PC-3 (cell line): ENCODE data around the gene SLC7A6. TPM values are rescaled to one million over a fixed set of nuclear protein-coding genes. Genes with fewer than 3 reads are reported as not detected.

ENCODE experiments used
- ATAC-seq: fragments of 200-7000 bp; cut with Tn5 transposase; 2 replicates; pipeline ENCODE4 v1.9.1; 2020; ENCODE audit warnings: mild to moderate bottlenecking, moderate library complexity
- BruUV-seq: library from RNA; stranded (reverse); fragments of 400-500 nt; replicated peaks from 2 replicates; lab custom pipeline; 2021; lab: Mats Ljungman, UMichigan
- CTCF ChIA-PET: fragments of 300-600 bp; sonication (Branson Sonifier 250); formaldehyde crosslinking; loops from one replicate; lab custom pipeline; 2022; ENCODE audit warnings: antibody characterized with exemption; lab: Charles Lee
- POLR2A ChIA-PET: fragments of 300-600 bp; sonication (Branson Sonifier 250); formaldehyde crosslinking; loops from one replicate; lab custom pipeline; 2022; ENCODE audit warnings: antibody characterized with exemption; ENCODE audit not compliant: unreplicated experiment; lab: Charles Lee
- DNase-seq: peaks from one replicate; pipeline ENCODE4 v3.0.0-alpha.2; 2015
- H2AFZ ChIP-seq: fragments of 300-600 bp; sonication (generic); 2 replicates; pipeline ENCODE4 v1.6.0; 2016; ENCODE audit warnings: antibody characterized with exemption, low read length
- H3F3A ChIP-seq: fragments of 300-600 bp; sonication (generic); one replicate; pipeline ENCODE4 v1.6.0; 2017; ENCODE audit warnings: antibody characterized with exemption, low read length, control low read depth, mild to moderate bottlenecking; ENCODE audit not compliant: unreplicated experiment
- H3K27ac ChIP-seq: fragments of 300-600 bp; sonication (generic); 2 replicates; pipeline ENCODE4 v1.5.1; 2016; ENCODE audit warnings: mild to moderate bottlenecking, low read length
- H3K27me3 ChIP-seq: fragments of 300-600 bp; sonication (generic); 2 replicates; pipeline ENCODE4 v1.6.1; 2016; ENCODE audit warnings: low read length, mixed read lengths
- H3K36me3 ChIP-seq: fragments of 300-600 bp; sonication (generic); 2 replicates; pipeline ENCODE4 v1.6.1; 2016; ENCODE audit warnings: low read depth, mixed run types, low read length, mixed read lengths
- H3K4me1 ChIP-seq: fragments of 300-600 bp; sonication (generic); 2 replicates; pipeline ENCODE4 v1.5.1; 2016; ENCODE audit warnings: low read length; ENCODE audit not compliant: insufficient read depth
- H3K4me2 ChIP-seq: fragments of 300-600 bp; sonication (generic); 2 replicates; pipeline ENCODE4 v1.6.0; 2016; ENCODE audit warnings: low read length
- H3K4me3 ChIP-seq: fragments of 300-600 bp; sonication (generic); 2 replicates; pipeline ENCODE4 v1.5.1; 2016; ENCODE audit warnings: mild to moderate bottlenecking, low read length, mixed read lengths
- H3K79me2 ChIP-seq: fragments of 300-600 bp; sonication (generic); 2 replicates; pipeline ENCODE4 v1.6.1; 2017; ENCODE audit warnings: low read length, mixed read lengths
- H3K9ac ChIP-seq: fragments of 300-600 bp; sonication (generic); 2 replicates; pipeline ENCODE4 v1.6.0; 2016; ENCODE audit warnings: mild to moderate bottlenecking, low read length
- H3K9me2 ChIP-seq: fragments of 300-600 bp; sonication (generic); replicated peaks from 2 replicates; pipeline ENCODE4 v1.6.1; 2016; ENCODE audit warnings: mixed run types, low read length, mixed read lengths
- H3K9me3 ChIP-seq: fragments of 300-600 bp; sonication (generic); 2 replicates; pipeline ENCODE4 v1.6.1; 2016; ENCODE audit warnings: low read length, mixed read lengths
- H4K20me1 ChIP-seq: fragments of 300-600 bp; sonication (generic); 2 replicates; pipeline ENCODE4 v1.6.1; 2016; ENCODE audit warnings: low read length, mixed read lengths
- EZH2 ChIP-seq: fragments of 300-600 bp; sonication (generic); IDR thresholded peaks from one replicate; pipeline ENCODE4 v1.6.1; 2017; ENCODE audit warnings: antibody characterized with exemption, mild to moderate bottlenecking, low read length; ENCODE audit not compliant: unreplicated experiment
- EZH2phosphoT487 ChIP-seq: fragments of 300-600 bp; sonication (generic); IDR thresholded peaks from 2 replicates; pipeline ENCODE4 v1.6.1; 2018; ENCODE audit warnings: mild to moderate bottlenecking, antibody characterized with exemption, low read length, borderline replicate concordance
- intact Hi-C: fragments of 100-400 bp; cut with micrococcal nuclease; formaldehyde crosslinking; loops from 2 replicates; pipeline ENCODE4 v1.9.0; 2023
- total RNA-seq: library from RNA; depleted of rRNA; stranded (reverse); fragments of >200 nt; gene quantifications from 2 replicates; pipeline ENCODE4 v1.2.3, GENCODE V29; 2014
- TF ChIP-seq, protein P1 (sequence below): fragments of 300-600 bp; sonication (generic); conservative IDR thresholded peaks from 2 replicates; pipeline ENCODE4 v1.5.1; 2017; ENCODE audit warnings: antibody characterized with exemption, low read depth, mild to moderate bottlenecking, low read length

SLC7A6 gene
- total RNA-seq, 1 experiment from 2014 or later = 24.7 TPM

DNA sequence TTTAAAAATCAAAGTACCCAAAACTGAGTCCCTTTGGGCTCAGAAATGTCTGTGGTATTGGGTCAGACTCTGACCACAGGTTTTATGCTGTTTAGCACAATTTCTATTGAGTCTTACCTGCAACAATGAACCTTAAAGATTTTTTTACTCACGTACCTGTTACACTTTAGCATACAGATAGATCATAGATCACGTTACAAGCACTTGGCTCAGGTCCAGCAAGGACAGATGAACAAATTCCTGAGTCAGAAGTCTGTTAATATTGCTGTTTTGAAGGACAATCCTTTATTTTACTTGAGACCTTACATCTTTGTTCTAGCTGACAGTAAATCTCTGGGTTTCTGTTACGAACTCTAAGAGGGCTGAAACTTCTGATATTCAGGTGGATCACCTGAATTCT, 33.6 kb downstream of the SLC7A6 start:
- ATAC-seq (peak; percentile 30; the same call in 1 of the 2 replicates), DNase-seq (peak; percentile 59)
- ChIA-PET CTCF (no interaction called here), POLR2A (no interaction called here)
- no peak overlapping the region for H3K9ac ChIP-seq
- BruUV-seq = no TSS peak
- no peaks in the 10 kb centered on the region for H3K79me2 ChIP-seq
- H3K36me3 ChIP-seq = peaks cover 39% of the 10 kb centered on the region
- H3K4me2 ChIP-seq = no peak overlapping the region
- intact Hi-C loops = no loop called here
- no peak overlapping the region for H3K4me3 ChIP-seq
- H3K9me2 ChIP-seq = no peaks in the 10 kb centered on the region
- peaks cover 3% of the 10 kb centered on the region for H3F3A ChIP-seq
- no peaks in the 10 kb centered on the region for H3K27me3 ChIP-seq
- no peaks in the 10 kb centered on the region for H4K20me1 ChIP-seq
- peaks cover 12% of the 10 kb centered on the region for H3K4me1 ChIP-seq
- no peaks in the 10 kb centered on the region for H3K9me3 ChIP-seq
- H2AFZ ChIP-seq = no peak overlapping the region
- TF ChIP-seq EZH2 (no peak), EZH2phosphoT487 (no peak)
- TF ChIP-seq, protein P1, sequence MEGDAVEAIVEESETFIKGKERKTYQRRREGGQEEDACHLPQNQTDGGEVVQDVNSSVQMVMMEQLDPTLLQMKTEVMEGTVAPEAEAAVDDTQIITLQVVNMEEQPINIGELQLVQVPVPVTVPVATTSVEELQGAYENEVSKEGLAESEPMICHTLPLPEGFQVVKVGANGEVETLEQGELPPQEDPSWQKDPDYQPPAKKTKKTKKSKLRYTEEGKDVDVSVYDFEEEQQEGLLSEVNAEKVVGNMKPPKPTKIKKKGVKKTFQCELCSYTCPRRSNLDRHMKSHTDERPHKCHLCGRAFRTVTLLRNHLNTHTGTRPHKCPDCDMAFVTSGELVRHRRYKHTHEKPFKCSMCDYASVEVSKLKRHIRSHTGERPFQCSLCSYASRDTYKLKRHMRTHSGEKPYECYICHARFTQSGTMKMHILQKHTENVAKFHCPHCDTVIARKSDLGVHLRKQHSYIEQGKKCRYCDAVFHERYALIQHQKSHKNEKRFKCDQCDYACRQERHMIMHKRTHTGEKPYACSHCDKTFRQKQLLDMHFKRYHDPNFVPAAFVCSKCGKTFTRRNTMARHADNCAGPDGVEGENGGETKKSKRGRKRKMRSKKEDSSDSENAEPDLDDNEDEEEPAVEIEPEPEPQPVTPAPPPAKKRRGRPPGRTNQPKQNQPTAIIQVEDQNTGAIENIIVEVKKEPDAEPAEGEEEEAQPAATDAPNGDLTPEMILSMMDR = no peak
- H3K27ac ChIP-seq = no peak overlapping the region

DNA sequence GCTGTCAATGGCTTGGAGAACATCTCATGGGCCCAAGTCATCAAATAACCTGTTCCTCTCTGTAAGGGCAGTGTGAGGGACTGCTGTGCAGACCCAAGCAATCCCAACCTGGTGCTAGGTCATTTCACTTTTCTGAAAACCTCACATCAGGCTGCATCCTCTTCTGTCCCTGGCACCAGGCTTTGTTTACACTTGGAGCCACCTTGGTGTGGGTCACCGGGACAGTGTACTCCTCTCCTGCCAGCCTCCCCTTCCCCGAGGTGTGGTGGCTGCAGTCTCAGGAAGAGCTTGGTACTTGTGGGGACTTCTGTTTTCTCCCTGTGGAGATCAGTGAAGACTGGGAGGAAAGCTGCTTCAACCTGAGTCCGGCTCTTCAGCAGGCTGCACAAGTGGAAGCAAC, 34.0 kb downstream of the SLC7A6 start:
- Histone ChIP-seq H3K36me3 (peaks cover 40% of the 10 kb centered on the region), H3K4me1 (peaks cover 12% of the 10 kb centered on the region), H3K9ac (no peak overlapping the region), H3K9me2 (no peaks in the 10 kb centered on the region), H3K79me2 (no peaks in the 10 kb centered on the region), H3F3A (peaks cover 3% of the 10 kb centered on the region), H4K20me1 (no peaks in the 10 kb centered on the region), H3K4me3 (no peak overlapping the region), H3K4me2 (no peak overlapping the region), H3K27me3 (no peaks in the 10 kb centered on the region), H2AFZ (no peak overlapping the region), H3K9me3 (no peaks in the 10 kb centered on the region), H3K27ac (no peak overlapping the region)
- CTCF ChIA-PET = no interaction called here
- intact Hi-C loops = no loop called here
- DNase-seq = no peak
- ATAC-seq = no peak; the same call in none of the 2 replicates
- TF ChIP-seq EZH2phosphoT487 = no peak
- TF ChIP-seq, protein P1 = no peak
- no peak for TF ChIP-seq EZH2
- BruUV-seq = no TSS peak
- POLR2A ChIA-PET = no interaction called here

DNA sequence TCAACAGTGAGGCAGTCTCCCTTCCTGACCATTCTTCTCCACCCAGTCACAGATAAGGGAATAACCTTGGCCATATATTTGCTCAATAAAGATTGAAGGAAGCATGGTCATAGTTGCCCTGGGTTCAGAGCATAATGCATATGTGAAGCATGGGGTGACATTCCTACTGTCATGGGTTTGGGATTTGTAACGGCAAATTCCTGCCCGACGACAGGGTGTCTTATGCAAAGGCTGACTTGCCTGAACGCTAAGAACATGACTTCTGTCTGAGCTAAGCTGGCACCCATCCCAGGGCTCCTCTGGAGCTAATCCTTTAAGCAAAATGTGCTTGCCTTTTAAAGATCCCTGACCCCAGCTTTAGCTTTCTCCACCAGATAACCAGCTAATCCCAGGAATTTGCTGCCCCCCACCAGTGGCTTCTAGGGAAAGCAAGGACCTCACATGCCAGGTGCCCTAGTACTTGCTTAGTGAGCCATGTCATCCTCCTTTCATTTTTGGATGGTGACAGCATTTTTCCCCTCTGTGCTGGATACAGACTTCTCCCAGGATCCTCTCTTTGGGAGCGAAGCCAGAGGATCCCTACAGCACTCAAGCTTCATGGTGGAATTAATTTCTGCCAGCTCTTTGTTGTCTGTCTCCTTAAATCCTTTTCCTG, 34.7 kb downstream of the SLC7A6 start:
- no peak overlapping the region for H3K4me3 ChIP-seq
- H3K9me3 ChIP-seq = no peaks in the 10 kb centered on the region
- H4K20me1 ChIP-seq = no peaks in the 10 kb centered on the region
- no peak overlapping the region for H3K9ac ChIP-seq
- TF ChIP-seq, protein P1 = no peak
- TF ChIP-seq EZH2 (no peak), EZH2phosphoT487 (no peak)
- POLR2A ChIA-PET = no interaction called here
- H2AFZ ChIP-seq = no peak overlapping the region
- peaks cover 3% of the 10 kb centered on the region for H3F3A ChIP-seq
- no peaks in the 10 kb centered on the region for H3K79me2 ChIP-seq
- no TSS peak for BruUV-seq
- intact Hi-C loops = no loop called here
- H3K4me2 ChIP-seq = no peak overlapping the region
- ATAC-seq (no peak), DNase-seq (peak; percentile 43)
- H3K4me1 ChIP-seq = peaks cover 12% of the 10 kb centered on the region
- H3K9me2 ChIP-seq = no peaks in the 10 kb centered on the region
- H3K27me3 ChIP-seq = no peaks in the 10 kb centered on the region
- peaks cover 45% of the 10 kb centered on the region for H3K36me3 ChIP-seq
- no peak overlapping the region for H3K27ac ChIP-seq
- CTCF ChIA-PET = interaction anchor here (0.6 kb wide), 1 partner anchor 35 kb away, joined by 3 read pairs; the partner anchor contains the start of gene SLC7A6
